ENCODE data around the gene ESPNL.
"Not testable (repeated sequence)": the region's sequence is repeated elsewhere in the genome, so short reads cannot be mapped to it uniquely, and the experiment has no call there.

The ESPNL gene

DNA sequence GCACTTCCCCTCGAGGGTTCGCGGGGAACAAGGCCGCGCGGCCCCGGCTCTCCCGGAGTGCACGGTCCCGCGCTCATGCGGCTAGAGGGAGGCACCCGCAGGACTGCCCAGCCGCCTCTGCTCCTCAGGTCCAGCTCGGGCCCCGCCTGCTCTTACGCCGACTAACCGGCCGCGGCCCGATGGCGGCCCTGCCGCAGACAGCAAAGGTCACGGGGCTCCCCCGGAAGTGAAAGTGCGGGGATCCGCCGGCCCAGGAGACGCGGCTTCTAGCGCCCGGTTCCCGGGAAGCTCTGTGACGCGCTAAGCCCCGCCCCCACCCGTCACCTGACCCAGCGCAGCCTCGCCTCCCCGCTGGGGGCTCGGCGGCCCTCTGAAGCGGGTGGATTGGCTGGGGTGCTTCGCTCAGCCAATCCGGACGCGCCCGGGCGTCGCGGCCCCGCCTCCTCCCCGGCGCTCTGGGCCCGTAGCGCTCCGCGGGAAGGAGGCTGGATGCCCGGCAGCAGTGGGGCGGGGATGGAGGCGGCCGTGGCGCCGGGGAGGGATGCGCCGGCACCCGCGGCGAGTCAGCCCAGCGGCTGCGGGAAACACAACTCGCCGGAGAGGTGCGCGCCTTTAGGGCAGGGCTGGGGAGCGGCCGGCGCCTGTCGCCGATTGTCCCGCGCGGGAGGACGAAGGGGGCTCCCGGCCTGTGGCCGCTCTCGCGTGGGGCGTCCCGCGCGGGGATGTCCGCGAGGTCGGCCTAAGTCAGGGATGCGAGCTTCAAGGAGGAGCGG lies 39.4 kb upstream of the ESPNL start, which contains the start of gene SCLY:
TSS of gene SCLY (plus strand) at position 460 of the 773 bp plus-strand sequence. CDS start at position 514, 54 bp downstream.
- peak; percentile 99 for DNase-seq (ENCODE audit: low read depth)
- H3K4me3 ChIP-seq (ENCODE audit: low read length): peak within 1 kb of the TSS; percentile 85
- TF ChIP-seq, protein P1, sequence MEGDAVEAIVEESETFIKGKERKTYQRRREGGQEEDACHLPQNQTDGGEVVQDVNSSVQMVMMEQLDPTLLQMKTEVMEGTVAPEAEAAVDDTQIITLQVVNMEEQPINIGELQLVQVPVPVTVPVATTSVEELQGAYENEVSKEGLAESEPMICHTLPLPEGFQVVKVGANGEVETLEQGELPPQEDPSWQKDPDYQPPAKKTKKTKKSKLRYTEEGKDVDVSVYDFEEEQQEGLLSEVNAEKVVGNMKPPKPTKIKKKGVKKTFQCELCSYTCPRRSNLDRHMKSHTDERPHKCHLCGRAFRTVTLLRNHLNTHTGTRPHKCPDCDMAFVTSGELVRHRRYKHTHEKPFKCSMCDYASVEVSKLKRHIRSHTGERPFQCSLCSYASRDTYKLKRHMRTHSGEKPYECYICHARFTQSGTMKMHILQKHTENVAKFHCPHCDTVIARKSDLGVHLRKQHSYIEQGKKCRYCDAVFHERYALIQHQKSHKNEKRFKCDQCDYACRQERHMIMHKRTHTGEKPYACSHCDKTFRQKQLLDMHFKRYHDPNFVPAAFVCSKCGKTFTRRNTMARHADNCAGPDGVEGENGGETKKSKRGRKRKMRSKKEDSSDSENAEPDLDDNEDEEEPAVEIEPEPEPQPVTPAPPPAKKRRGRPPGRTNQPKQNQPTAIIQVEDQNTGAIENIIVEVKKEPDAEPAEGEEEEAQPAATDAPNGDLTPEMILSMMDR (IDR thresholded peaks at IDR 0.05; ENCODE audit: insufficient read depth, low read depth, low read length, missing control alignments): no peak

DNA sequence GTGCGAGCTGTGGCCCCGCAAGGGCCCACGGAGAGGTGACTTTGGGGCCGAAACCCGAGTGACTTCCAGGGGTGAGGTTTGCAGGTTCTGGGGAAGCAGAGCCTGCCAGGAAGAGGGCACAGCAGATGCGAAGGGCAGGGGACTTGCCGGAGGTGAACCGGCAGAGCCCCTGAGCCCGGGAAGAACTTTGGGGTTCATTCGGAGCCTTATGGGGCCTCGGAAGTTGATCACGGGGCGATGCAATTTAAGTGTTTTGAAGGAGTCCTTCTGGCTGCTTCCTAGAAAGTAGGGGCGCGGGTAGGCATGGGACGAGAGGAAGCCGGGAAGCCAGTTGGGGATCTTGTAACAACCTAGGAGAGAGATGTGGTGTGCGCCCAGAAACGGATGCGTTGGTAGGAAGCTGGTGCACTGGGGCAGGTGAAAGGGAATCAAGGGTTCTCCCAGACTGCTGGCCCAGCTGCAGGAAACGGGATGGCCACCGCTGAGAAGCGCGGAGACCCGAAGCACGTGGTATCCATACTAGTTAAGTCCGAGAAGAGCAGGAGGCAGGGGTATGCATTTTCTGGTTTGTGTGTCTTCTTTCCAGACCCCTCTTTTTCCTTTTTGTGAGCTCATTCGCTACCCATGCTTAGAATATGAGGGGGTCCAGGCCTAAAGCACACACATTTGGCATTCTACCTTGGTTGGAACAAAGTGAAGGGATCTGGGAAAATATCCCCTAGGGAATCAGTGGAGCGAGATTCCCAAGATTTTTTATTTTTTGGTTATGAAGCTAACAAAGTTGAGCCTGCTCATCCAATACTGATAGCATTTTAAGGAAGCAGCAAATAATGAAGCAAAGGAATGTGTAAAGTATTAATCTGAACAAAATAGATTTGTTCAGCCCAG lies 38.6 kb upstream of the ESPNL start:
- H3K4me3 ChIP-seq (ENCODE audit: low read length): peak overlapping the region; percentile 85
- DNase-seq (ENCODE audit: low read depth): peak; percentile 48
- TF ChIP-seq, protein P1 (IDR thresholded peaks at IDR 0.05; ENCODE audit: insufficient read depth, low read depth, low read length, missing control alignments): no peak

DNA sequence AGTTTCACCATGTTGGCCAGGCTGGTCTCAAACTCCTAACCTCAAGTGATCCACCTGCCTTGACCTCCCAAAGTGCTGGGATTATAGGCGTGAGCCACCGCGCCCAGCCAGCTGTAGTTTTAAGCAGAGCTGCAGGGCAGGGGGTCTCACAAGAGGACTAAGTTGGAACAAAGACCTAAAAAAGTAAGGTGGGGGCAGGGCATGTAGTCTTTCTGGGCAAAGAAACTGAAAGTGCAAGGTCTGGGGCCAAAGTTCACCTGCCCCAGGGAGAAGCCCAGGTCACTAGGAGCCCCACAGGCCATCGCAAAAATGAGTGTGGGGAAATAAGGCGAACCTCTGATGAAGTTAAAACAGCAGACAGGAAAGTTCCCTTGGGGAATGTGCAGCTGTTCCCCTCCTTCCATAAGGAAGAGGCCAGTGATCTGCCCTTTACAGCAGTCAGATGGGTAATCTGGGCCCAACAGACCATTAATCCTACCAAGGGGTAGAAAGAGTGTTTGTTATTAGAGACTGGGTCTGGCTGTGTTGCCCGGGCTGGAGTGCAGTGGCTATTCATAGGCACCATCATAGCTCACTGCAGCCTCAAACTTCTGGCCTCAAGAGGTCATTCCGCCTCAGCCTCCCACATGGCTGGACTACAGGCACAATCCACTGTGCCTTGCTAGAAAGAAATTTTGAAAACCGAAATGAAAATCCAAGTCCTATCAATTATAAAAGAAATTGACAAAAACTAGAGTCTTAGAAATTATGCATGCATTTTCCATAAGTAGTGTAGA lies 36.5 kb upstream of the ESPNL start:
- H3K4me3 ChIP-seq (ENCODE audit: low read length): no peak overlapping the region
- DNase-seq (ENCODE audit: low read depth): no peak
- TF ChIP-seq, protein P1 (IDR thresholded peaks at IDR 0.05; ENCODE audit: insufficient read depth, low read depth, low read length, missing control alignments): no peak

DNA sequence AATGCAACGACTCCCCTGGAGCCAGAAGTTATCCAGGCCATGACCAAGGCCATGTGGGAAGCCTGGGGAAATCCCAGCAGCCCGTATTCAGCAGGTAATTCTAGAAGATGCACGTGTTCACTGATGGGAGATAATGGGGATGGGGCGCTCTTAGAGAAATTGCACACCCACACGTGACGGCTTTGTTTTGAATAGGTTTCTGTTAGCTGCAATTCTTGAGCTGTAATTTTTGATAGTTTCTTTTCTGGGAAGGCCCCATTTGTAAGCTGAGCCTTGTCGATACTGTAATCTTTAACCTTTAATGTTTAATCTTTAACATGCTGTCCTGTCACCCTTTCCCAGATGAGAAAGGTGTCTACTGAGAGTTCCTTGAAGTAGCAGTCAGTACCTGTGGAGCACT lies 35.8 kb upstream of the ESPNL start:
- DNase-seq (ENCODE audit: low read depth): no peak
- TF ChIP-seq, protein P1 (IDR thresholded peaks at IDR 0.05; ENCODE audit: insufficient read depth, low read depth, low read length, missing control alignments): no peak
- no peak overlapping the region for H3K4me3 ChIP-seq (ENCODE audit: low read length)

DNA sequence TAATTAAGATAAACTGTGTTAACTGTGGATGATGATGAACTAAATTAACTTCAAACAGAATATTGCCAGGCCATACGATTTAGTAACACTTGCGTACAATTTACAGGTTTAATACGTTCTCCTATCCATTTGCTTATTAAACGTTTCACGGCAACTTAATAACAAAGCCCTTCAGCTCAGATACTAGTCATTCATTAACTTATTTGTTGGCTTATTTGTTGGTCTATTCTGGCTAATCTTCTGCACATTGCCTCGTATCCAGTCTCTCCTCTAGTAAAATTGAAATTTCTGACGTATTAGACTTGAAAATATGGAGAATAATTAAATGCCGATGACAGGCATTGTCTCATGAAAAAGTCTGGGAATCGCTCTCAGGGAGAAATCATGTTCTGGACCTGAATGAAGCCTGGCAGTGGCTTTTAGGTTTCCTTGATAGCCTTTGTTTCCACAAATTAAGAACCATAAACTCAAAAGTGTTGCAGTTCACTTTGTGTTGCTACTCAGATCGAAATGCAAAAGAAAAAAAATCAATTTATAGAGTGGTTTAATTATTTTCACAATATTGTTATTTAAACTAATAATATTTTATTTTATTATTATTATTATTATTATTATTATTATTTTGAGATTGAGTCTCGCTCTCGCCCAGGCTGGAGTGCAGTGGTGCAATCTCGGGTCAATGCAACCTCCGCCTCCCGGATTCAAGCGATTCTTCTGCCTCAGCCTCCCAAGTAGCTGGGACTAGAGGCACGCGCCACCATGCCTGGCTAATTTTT lies 34.9 kb upstream of the ESPNL start:
- no peak overlapping the region for H3K4me3 ChIP-seq (ENCODE audit: low read length)
- DNase-seq (ENCODE audit: low read depth): no peak
- TF ChIP-seq, protein P1 (IDR thresholded peaks at IDR 0.05; ENCODE audit: insufficient read depth, low read depth, low read length, missing control alignments): no peak

DNA sequence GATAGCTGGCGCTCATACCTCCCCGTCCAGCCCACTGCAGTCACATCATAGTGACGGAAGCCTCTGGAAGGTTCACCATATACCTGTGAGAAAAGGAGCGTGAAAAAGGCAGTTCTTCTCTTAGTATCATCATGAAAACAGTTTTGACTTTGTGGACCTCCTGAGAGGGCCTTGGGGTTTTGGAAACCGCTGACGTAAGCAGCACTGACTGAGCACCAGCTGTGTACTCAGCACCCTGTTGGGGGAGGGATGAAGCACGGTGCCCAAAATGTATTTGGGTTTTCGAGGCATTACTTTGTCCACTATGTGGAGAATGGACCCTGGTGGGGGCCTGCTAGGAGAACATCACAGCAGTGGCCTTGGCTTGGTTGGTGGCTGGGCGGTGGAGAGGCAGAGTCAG lies 33.9 kb upstream of the ESPNL start:
- TF ChIP-seq, protein P1 (IDR thresholded peaks at IDR 0.05; ENCODE audit: insufficient read depth, low read depth, low read length, missing control alignments): no peak
- DNase-seq (ENCODE audit: low read depth): no peak
- H3K4me3 ChIP-seq (ENCODE audit: low read length): no peak overlapping the region

DNA sequence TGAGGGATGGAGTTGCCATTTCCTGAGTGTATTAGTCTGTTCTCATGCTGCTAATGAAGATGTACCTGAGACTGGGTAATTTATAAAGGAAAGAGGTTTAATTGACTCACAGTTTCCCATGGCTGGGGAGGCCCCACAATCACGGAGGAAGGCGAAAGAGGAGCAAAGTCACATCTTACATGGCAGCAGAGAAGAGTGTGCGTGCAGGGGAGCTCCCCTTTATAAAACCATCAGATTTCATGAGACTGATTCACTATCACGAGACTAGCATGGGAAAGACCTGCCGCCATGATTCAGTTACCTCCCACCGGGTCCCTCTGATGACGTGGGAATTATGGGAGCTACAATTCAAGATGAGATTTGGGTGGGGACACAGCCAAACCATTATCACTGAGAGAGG lies 33.4 kb upstream of the ESPNL start:
- not testable (repeated sequence) for H3K4me3 ChIP-seq (ENCODE audit: low read length); DNase-seq (ENCODE audit: low read depth)
